OCI-LY3 (cell line): Measurements from ENCODE around the gene EDNRA.

Experiments used
- H2AFZ ChIP-seq: fragments of 200-600, 300-600 bp; shearing (Covaris generic); 2 replicates; pipeline ENCODE4 v1.6.0; 2014; ENCODE audit warnings: antibody characterized with exemption, low read depth, low read length
- H3K27ac ChIP-seq: fragments of 200-600, 300-600 bp; sonication (generic); 2 replicates; pipeline ENCODE4 v1.5.1; 2014; ENCODE audit warnings: mild to moderate bottlenecking, low read length, moderate library complexity, mixed read lengths
- H3K27me3 ChIP-seq: fragments of 200-600, 300-600 bp; sonication (generic); 2 replicates; pipeline ENCODE4 v1.6.1; 2014; ENCODE audit warnings: low read depth, low read length, mixed read lengths
- H3K36me3 ChIP-seq: fragments of 200-600, 300-600 bp; sonication (generic); replicated peaks from 2 replicates; pipeline ENCODE3; 2014; ENCODE audit warnings: low read depth, low read length, mixed read lengths
- H3K4me1 ChIP-seq: fragments of 300-600, 200-600 bp; sonication (generic); 2 replicates; pipeline ENCODE4 v1.6.1; 2014; ENCODE audit warnings: low read length, mixed read lengths
- H3K4me2 ChIP-seq: fragments of 200-600, 300-600 bp; sonication (generic); 2 replicates; pipeline ENCODE4 v1.6.1; 2014; ENCODE audit warnings: low read length, mixed read lengths
- H3K4me3 ChIP-seq: fragments of 300-600, 200-600 bp; sonication (generic); 2 replicates; pipeline ENCODE4 v1.5.1; 2014; ENCODE audit warnings: antibody characterized with exemption, mild to moderate bottlenecking, low read length, moderate library complexity
- H3K79me2 ChIP-seq: fragments of 300-600, 200-600 bp; shearing (Covaris generic); 2 replicates; pipeline ENCODE4 v1.6.1; 2014; ENCODE audit warnings: mild to moderate bottlenecking, low read length, mixed read lengths
- H3K9ac ChIP-seq: fragments of 300-600, 200-600 bp; shearing (Covaris generic); 2 replicates; pipeline ENCODE4 v1.6.0; 2014; ENCODE audit warnings: mild to moderate bottlenecking, low read length, moderate library complexity
- H3K9me3 ChIP-seq: fragments of 200-600, 300-600 bp; shearing (Covaris generic); 2 replicates; pipeline ENCODE4 v1.6.1; 2014; ENCODE audit warnings: low read length, mixed read lengths; ENCODE audit not compliant: insufficient read depth
- H4K20me1 ChIP-seq: fragments of 200-600, 300-600 bp; sonication (generic); 2 replicates; pipeline ENCODE4 v1.6.1; 2016; ENCODE audit warnings: low read length, mixed read lengths; ENCODE audit not compliant: insufficient read depth
- EZH2phosphoT487 ChIP-seq: fragments of 200-600 bp; shearing (Covaris generic); IDR thresholded peaks from 2 replicates; pipeline ENCODE4 v1.6.1; 2018; ENCODE audit warnings: antibody characterized with exemption, mixed run types, low read depth
- TF ChIP-seq, protein P1 (sequence below): fragments of 200-600, 300-600 bp; sonication (generic); IDR thresholded peaks from 2 replicates; pipeline ENCODE4 v1.5.1; 2014; ENCODE audit warnings: antibody characterized with exemption, low read length, low read depth

EDNRA gene

DNA sequence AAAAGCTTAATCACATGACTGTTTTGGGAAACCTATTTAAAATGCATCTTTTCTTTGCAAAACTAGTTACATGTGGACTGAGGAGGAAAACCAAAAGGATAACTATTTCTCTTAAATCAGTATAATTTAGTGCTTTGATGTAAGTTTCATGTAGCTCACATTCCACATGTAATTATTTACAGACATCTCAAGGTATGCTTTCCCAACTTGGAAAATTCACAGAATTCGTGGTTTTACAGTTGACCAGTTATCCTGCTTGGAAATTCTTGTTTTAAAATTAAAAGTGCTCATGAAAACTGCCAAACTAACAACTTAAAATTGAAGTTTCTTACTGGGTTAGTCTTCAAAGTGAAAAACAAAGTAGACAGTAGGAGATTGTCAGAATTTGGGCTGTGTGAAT, 52.4 kb downstream of the EDNRA start:
- H3K27ac ChIP-seq, result no peak overlapping the region
- no peaks in the 10 kb centered on the region for H3K27me3 ChIP-seq
- TF ChIP-seq, protein P1, sequence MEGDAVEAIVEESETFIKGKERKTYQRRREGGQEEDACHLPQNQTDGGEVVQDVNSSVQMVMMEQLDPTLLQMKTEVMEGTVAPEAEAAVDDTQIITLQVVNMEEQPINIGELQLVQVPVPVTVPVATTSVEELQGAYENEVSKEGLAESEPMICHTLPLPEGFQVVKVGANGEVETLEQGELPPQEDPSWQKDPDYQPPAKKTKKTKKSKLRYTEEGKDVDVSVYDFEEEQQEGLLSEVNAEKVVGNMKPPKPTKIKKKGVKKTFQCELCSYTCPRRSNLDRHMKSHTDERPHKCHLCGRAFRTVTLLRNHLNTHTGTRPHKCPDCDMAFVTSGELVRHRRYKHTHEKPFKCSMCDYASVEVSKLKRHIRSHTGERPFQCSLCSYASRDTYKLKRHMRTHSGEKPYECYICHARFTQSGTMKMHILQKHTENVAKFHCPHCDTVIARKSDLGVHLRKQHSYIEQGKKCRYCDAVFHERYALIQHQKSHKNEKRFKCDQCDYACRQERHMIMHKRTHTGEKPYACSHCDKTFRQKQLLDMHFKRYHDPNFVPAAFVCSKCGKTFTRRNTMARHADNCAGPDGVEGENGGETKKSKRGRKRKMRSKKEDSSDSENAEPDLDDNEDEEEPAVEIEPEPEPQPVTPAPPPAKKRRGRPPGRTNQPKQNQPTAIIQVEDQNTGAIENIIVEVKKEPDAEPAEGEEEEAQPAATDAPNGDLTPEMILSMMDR, result no peak
- TF ChIP-seq EZH2phosphoT487, result no peak
- no peak overlapping the region for H2AFZ ChIP-seq
- no peak overlapping the region for H3K4me3 ChIP-seq
- no peak overlapping the region for H3K4me2 ChIP-seq
- no peak overlapping the region for H3K9ac ChIP-seq
- H3K9me3 ChIP-seq, result no peaks in the 10 kb centered on the region
- H3K36me3 ChIP-seq, result no peaks in the 10 kb centered on the region
- no peaks in the 10 kb centered on the region for H3K79me2 ChIP-seq
- H3K4me1 ChIP-seq, result 0 out of 2 replicates have a peak, but pooled peaks cover 3% of the 10 kb centered on the region
- no peaks in the 10 kb centered on the region for H4K20me1 ChIP-seq

DNA sequence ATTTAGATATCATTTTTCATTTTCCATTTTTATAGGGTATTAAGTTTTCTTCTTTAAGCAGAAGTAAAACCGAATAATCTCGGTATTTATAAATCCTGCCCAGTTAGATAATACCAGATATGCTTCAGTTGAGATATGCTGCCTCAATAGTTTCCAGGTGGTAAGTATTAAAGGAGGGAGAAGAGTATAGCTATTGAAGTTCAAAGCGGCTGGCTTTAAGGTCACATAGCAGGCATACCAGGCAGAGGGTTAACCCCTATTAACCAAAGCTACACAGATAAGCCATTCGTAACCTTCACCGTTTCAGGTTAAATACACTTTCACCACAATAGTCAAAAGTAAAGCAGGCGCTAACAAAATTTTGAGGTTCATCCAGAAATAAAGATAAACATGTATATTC, 54.2 kb downstream of the EDNRA start:
- H3K9ac ChIP-seq, result no peak overlapping the region
- no peaks in the 10 kb centered on the region for H3K9me3 ChIP-seq
- no peak overlapping the region for H3K27ac ChIP-seq
- H3K4me3 ChIP-seq, result no peak overlapping the region
- H3K4me2 ChIP-seq, result no peak overlapping the region
- TF ChIP-seq, protein P1, result no peak
- TF ChIP-seq EZH2phosphoT487, result no peak
- no peak overlapping the region for H2AFZ ChIP-seq
- H3K4me1 ChIP-seq, result no peaks in the 10 kb centered on the region
- no peaks in the 10 kb centered on the region for H3K27me3 ChIP-seq
- no peaks in the 10 kb centered on the region for H4K20me1 ChIP-seq
- H3K36me3 ChIP-seq, result no peaks in the 10 kb centered on the region
- no peaks in the 10 kb centered on the region for H3K79me2 ChIP-seq

DNA sequence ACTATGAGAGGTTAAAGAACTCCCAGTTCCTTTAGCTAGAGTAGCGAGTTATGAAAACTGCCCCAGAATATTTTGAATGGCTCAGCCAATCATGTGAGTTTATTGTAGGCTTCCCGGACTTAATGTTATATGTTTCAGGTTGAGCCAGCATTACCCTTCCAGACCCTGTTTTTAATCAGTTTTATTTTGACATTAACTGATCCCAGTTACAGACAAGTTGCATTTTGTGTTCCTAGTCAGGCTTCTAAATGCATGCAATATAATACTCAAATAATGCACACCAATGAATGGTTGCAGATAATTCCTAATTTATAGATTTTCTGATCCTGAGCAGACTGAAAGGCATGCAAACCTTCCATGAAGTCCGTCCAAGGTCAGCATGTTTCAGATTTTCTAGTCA, 57.8 kb downstream of the EDNRA start:
- Histone ChIP-seq H3K9me3 (no peaks in the 10 kb centered on the region), H2AFZ (no peak overlapping the region), H3K27ac (no peak overlapping the region), H3K9ac (no peak overlapping the region), H3K36me3 (no peaks in the 10 kb centered on the region), H3K79me2 (no peaks in the 10 kb centered on the region), H3K4me1 (no peaks in the 10 kb centered on the region), H4K20me1 (no peaks in the 10 kb centered on the region), H3K4me3 (no peak overlapping the region), H3K4me2 (no peak overlapping the region), H3K27me3 (no peaks in the 10 kb centered on the region)
- TF ChIP-seq EZH2phosphoT487, result no peak
- TF ChIP-seq, protein P1, result no peak

DNA sequence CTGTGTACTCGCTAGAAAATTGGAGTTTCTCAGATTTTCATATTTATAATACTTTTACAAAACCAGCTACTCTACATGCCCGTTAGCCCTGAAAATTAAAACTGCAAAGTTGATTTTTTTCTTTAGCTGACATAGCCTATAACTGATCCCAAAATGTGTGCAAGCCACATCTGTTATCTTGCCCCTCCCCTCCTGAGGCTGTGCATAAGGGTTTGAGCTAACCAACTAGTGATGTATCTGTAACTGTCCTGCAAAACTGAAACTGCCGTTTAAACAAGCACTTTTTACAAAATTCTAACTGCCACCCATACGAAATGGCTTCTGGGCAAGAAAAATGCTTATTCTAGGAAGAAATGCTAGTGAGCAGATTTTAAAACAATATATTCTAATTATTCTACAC, 59.1 kb downstream of the EDNRA start:
- Histone ChIP-seq H3K27me3 (no peaks in the 10 kb centered on the region), H3K4me2 (no peak overlapping the region), H3K9ac (no peak overlapping the region), H3K79me2 (no peaks in the 10 kb centered on the region), H3K36me3 (no peaks in the 10 kb centered on the region), H3K4me3 (no peak overlapping the region), H3K4me1 (no peaks in the 10 kb centered on the region), H3K27ac (no peak overlapping the region), H3K9me3 (no peaks in the 10 kb centered on the region), H2AFZ (no peak overlapping the region), H4K20me1 (no peaks in the 10 kb centered on the region)
- TF ChIP-seq, protein P1, result no peak
- TF ChIP-seq EZH2phosphoT487, result no peak
